Common myeloid progenitor, CD34-positive (primary cell): ENCODE data around the gene AQP5.

Experiments used
- CTCF ChIA-PET: fragments of 350-600 bp; sonication (Branson Sonifier 250); formaldehyde crosslinking; loops from one replicate; lab custom pipeline; 2021; ENCODE audit warnings: antibody characterized with exemption; lab: Charles Lee
- POLR2A ChIA-PET: fragments of 350-600 bp; sonication (Branson Sonifier 250); formaldehyde crosslinking; loops from one replicate; lab custom pipeline; 2021; ENCODE audit warnings: antibody characterized with exemption; lab: Charles Lee
- DNase-seq, 3 donors: peaks; one replicate each; pipeline versions ENCODE4 v3.0.0 to v3.0.0-alpha.2; 2013
- H3K27ac ChIP-seq, 2 experiments: 1 replicate in 1 of 2; 2 replicates in 1 of 2; pipeline ENCODE4 v1.7.0; 2013; ENCODE audit warnings: inconsistent platforms in 2 of 2, low read length in 2 of 2, mild to moderate bottlenecking in 2 of 2, low read depth in 1 of 2, moderate library complexity in 1 of 2; ENCODE audit not compliant: severe bottlenecking in 2 of 2, insufficient read depth in 1 of 2, poor library complexity in 1 of 2
- H3K27me3 ChIP-seq, 5 experiments: replicated peaks in 2 of 5; 1 replicate in 3 of 5; 2 replicates in 2 of 5; pipeline versions ENCODE4 v1.6.1 to v1.7.0; 2013; ENCODE audit warnings: low read length in 4 of 5, mild to moderate bottlenecking in 2 of 5, moderate library complexity in 2 of 5, inconsistent platforms in 1 of 5; ENCODE audit not compliant: insufficient read depth in 5 of 5, control insufficient read depth in 4 of 5
- H3K36me3 ChIP-seq, 4 experiments: 1 replicate in 2 of 4; 2 replicates in 2 of 4; pipeline versions ENCODE4 v1.6.1 to v1.7.0; 2013; ENCODE audit warnings: low read length in 3 of 4, control low read depth in 1 of 4, mild to moderate bottlenecking in 1 of 4; ENCODE audit not compliant: control insufficient read depth in 4 of 4, insufficient read depth in 4 of 4
- H3K4me1 ChIP-seq, 4 experiments: 1 replicate in 3 of 4; 2 replicates in 1 of 4; pipeline versions ENCODE4 v1.6.1 to v1.7.1; 2013; ENCODE audit warnings: low read length in 3 of 4, mild to moderate bottlenecking in 3 of 4, control low read depth in 1 of 4, inconsistent platforms in 1 of 4, moderate library complexity in 1 of 4; ENCODE audit not compliant: control insufficient read depth in 4 of 4, insufficient read depth in 4 of 4; ENCODE audit errors: control extremely low read depth in 1 of 4
- H3K4me3 ChIP-seq, 7 experiments: 1 replicate in 4 of 7; 2 replicates in 3 of 7; pipeline versions ENCODE4 v1.5.1 to v1.7.0; 2013; ENCODE audit warnings: mild to moderate bottlenecking in 7 of 7, low read length in 6 of 7, moderate library complexity in 6 of 7, inconsistent platforms in 2 of 7, low read depth in 2 of 7, control low read depth in 1 of 7; ENCODE audit not compliant: insufficient read depth in 4 of 7, control insufficient read depth in 1 of 7; ENCODE audit errors: extremely low read depth in 1 of 7
- H3K9me3 ChIP-seq, 5 experiments: 1 replicate in 4 of 5; 2 replicates in 1 of 5; pipeline versions ENCODE4 v1.6.1 to v1.7.1; 2013; ENCODE audit warnings: low read length in 4 of 5, mild to moderate bottlenecking in 2 of 5, inconsistent platforms in 1 of 5, low read depth in 1 of 5, moderate library complexity in 1 of 5; ENCODE audit not compliant: control insufficient read depth in 4 of 5, insufficient read depth in 2 of 5; ENCODE audit errors: control extremely low read depth in 1 of 5
- WGBS: methylation state at CpG from one replicate; pipeline ENCODE4 v1.1.5; 2013; ENCODE audit not compliant: insufficient coverage; 5-methylcytosine and 5-hydroxymethylcytosine counted together

The AQP5 gene

GRCh38 chr12:49967777-49968250 lies 6.1 kb downstream of the AQP5 start:
- peaks cover 0 to 32% (median 28%) of the 10 kb centered on the region in 4 experiments for H3K4me1 ChIP-seq
- peaks cover 0 to 44% (median 17%) of the 10 kb centered on the region in 5 experiments for H3K27me3 ChIP-seq
- no peaks in the 10 kb centered on the region for H3K9me3 ChIP-seq
- WGBS, result 30% methylated on average over 11 of the region's 15 CpGs
- no peak for DNase-seq
- H3K4me3 ChIP-seq, result peak overlapping the region in 6 of 7 experiments; percentile 30 to 72 (median 56)
- CTCF ChIA-PET, result interaction anchor here (0.6 to 12.6 kb wide), 33 partner anchors 8 to 285 kb away, joined by 3 to 209 read pairs (median 11); partner anchors contain the start of gene AQP2
- POLR2A ChIA-PET, result interaction anchor here (0.6 to 1.3 kb wide), 4 partner anchors 12 to 98 kb away, joined by 3 to 4 read pairs (median 3); no protein-coding TSS in a partner anchor
- H3K27ac ChIP-seq, result no peak overlapping the region
- no peaks in the 10 kb centered on the region for H3K36me3 ChIP-seq

DNA sequence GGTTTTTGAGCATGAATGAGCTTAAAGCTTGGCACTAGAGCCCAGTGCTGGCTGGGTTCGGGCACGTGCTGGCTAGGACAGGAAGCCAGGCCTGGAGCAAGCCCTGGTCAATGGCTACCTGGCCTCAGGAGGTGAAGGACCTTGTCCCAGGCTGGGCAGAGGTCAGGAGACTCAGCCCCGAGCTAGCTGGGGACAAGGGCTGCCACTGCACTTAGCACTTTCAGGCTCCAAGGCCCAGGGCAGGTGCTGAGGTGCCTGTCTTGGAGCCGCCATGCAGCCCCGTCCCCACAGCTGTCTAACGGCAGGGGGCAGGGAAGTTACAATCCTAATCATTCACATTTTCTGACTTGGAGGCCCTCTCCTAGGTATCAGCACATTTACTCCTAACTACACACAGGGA lies 6.8 kb downstream of the AQP5 start:
- no peaks in the 10 kb centered on the region for H3K9me3 ChIP-seq
- DNase-seq, result no peak
- no peak overlapping the region for H3K27ac ChIP-seq
- no peaks in the 10 kb centered on the region for H3K36me3 ChIP-seq
- CTCF ChIA-PET, result interaction anchor here (0.8 to 12.6 kb wide), 19 partner anchors 8 to 107 kb away, joined by 3 to 209 read pairs (median 29); partner anchors contain the start of gene AQP2
- H3K4me1 ChIP-seq, result peaks cover 0 to 32% (median 28%) of the 10 kb centered on the region in 4 experiments
- no peak overlapping the region for H3K4me3 ChIP-seq
- WGBS, result 92% methylated on average over 5 of the region's 6 CpGs
- H3K27me3 ChIP-seq, result peaks cover 0 to 37% (median 14%) of the 10 kb centered on the region in 5 experiments
- POLR2A ChIA-PET, result interaction anchor here (0.7 kb wide), 1 partner anchor 96 kb away, joined by 3 read pairs; no protein-coding TSS in a partner anchor

DNA sequence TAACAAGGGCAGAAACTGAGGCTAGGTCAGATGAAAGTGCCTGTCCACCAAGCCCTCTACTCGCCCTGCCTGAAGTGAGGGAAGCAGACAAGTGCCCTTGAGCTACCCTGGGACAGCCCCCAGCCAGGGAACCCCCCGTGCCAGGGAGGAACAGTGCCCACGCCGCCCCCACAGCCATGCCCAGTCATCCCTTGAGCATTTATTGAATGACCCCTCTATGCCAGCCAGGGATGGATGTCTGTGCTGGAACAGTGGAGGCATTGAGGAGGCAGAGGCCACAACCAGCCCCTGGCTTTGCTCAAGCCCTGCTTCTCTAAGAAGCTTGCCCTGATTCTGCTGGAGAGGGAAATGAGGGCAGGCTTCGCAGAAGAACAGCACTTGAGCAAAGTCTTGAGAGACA lies 7.4 kb downstream of the AQP5 start:
- 78% methylated on average over 3 of the region's 5 CpGs for WGBS
- Histone ChIP-seq H3K4me3 (no peak overlapping the region), H3K27ac (no peak overlapping the region), H3K4me1 (peaks cover 0 to 32% (median 28%) of the 10 kb centered on the region in 4 experiments), H3K9me3 (no peaks in the 10 kb centered on the region), H3K36me3 (no peaks in the 10 kb centered on the region), H3K27me3 (peaks cover 0 to 32% (median 11%) of the 10 kb centered on the region in 5 experiments)
- DNase-seq, result no peak
- POLR2A ChIA-PET, result no interaction called here
- CTCF ChIA-PET, result interaction anchor here (0.8 to 12.6 kb wide), 16 partner anchors 11 to 106 kb away, joined by 3 to 209 read pairs (median 30); partner anchors contain the start of gene RACGAP1

DNA sequence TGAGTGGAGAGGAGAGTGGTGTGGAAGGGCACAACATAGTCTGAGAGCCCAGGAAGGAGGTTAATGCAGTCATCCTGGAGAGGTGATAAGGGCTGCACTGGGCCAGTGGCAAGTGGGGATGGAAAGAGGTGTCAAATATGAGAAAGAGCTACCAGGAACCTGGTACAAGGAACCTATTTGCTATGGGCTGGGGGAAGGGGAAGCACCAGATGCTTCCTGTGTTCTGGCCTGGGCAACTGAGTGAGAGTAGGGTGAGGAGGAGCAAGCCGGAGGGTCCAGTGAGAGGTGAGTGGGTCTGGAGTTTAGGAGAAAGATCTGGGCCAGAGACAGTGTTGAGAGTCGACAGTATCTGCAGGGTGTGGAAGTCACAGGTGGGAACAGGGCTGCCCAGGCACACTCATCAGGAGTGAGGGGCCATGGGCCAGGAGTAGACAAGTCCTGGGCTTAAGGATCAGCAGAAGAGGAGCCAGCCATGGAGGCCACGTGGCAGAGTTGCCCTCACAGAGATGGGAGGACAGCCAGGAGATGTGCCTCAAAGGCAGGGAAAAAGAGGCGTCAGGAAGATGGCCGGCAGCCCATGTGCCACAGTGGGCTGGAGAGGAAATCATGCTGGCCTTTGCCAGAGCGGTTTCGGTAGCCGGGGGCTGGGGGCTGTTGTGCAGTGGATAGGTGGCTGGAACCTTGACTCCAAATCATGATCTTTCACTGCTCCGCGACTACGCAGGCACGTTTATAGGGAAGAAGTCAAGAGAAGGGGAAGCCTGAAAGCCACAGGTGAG lies 8.2 kb downstream of the AQP5 start:
- Histone ChIP-seq H3K27ac (no peak overlapping the region), H3K4me1 (peaks cover 0 to 32% (median 30%) of the 10 kb centered on the region in 4 experiments), H3K4me3 (no peak overlapping the region), H3K27me3 (peaks cover 0 to 23% (median 4%) of the 10 kb centered on the region in 5 experiments), H3K36me3 (no peaks in the 10 kb centered on the region), H3K9me3 (no peaks in the 10 kb centered on the region)
- 64% methylated on average over 12 of the region's 12 CpGs for WGBS
- CTCF ChIA-PET, result interaction anchor here (0.7 to 12.6 kb wide), 15 partner anchors 11 to 105 kb away, joined by 3 to 209 read pairs (median 32); partner anchors contain the start of gene RACGAP1
- POLR2A ChIA-PET, result no interaction called here
- peak in 2 of 3 donors; percentile 62 to 74 for DNase-seq

DNA sequence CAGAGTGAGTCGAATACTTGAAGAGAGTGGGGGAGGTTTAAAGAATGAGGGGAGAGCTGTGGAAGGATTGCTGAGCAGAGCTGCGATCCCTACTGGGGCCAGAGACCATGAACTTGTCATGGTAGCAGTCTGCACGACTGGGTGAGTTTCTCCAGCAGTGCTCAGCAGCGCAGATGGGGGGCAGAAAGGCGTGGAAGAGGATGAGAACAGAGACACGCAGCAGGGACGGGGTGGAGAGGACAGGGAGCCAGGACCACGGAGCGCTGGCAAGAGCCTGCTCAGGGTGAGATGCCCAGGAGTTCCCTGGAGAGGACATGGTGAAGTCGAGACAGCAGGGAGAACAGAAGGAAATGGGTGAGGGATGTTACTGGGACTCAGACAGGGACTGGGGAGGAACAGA lies 9.0 kb downstream of the AQP5 start:
- H3K27ac ChIP-seq, result no peak overlapping the region
- H3K4me3 ChIP-seq, result no peak overlapping the region
- ChIA-PET CTCF (interaction anchor here (1.3 to 12.6 kb wide), 7 partner anchors 12 to 105 kb away, joined by 4 to 209 read pairs (median 37); no protein-coding TSS in a partner anchor), POLR2A (no interaction called here)
- H3K27me3 ChIP-seq, result peaks cover 0 to 15% (median 4%) of the 10 kb centered on the region in 5 experiments
- peaks cover 0 to 33% (median 32%) of the 10 kb centered on the region in 4 experiments for H3K4me1 ChIP-seq
- 83% methylated on average over 8 of the region's 10 CpGs for WGBS
- no peak for DNase-seq
- H3K36me3 ChIP-seq, result no peaks in the 10 kb centered on the region
- no peaks in the 10 kb centered on the region for H3K9me3 ChIP-seq

DNA sequence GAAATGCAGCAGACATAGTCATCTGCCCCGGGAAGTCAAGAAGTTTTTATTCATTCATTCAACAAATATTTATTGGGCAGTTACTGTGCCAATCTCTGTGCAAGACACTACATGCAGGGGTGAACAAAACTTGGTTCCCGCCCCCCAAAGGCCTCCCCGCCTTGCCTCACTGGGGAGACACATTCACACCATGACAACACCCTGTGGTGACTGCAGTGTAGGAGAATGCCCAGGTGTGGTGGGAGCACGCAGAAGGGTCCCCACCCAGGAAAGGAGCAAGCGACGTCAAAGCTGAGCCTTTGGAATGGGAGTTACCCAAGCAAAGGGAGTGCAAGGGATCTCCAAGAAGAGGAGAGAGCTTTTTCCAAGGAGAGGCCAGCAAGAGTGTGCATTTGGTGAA lies 9.5 kb downstream of the AQP5 start:
- DNase-seq, result no peak
- CTCF ChIA-PET, result interaction anchor here (1.3 to 12.6 kb wide), 5 partner anchors 11 to 96 kb away, joined by 4 to 209 read pairs (median 101); no protein-coding TSS in a partner anchor
- Histone ChIP-seq H3K9me3 (no peaks in the 10 kb centered on the region), H3K27ac (no peak overlapping the region), H3K4me3 (no peak overlapping the region), H3K36me3 (no peaks in the 10 kb centered on the region), H3K27me3 (peaks cover 0 to 10% (median 2%) of the 10 kb centered on the region in 5 experiments), H3K4me1 (peaks cover 0 to 33% (median 32%) of the 10 kb centered on the region in 4 experiments)
- POLR2A ChIA-PET, result no interaction called here
- WGBS, result 100% methylated on average over 1 of the region's 6 CpGs
